ENCODE results near the gene SH2B2.
A peak's percentile ranks its signal among the peaks of the same experiment; 100 is the strongest.
"Not testable (repeated sequence)": the region's sequence is repeated elsewhere in the genome, so short reads cannot be mapped to it uniquely, and the experiment has no call there.

SH2B2 gene

GRCh38 chr7:102294589-102294988 lies 7.9 kb downstream of the SH2B2 start:
- no peak for DNase-seq (ENCODE audit: low read depth)
- TF ChIP-seq CTCF (conservative IDR thresholded peaks at IDR 0.05; ENCODE audit: low read depth, low read length), result no peak

GRCh38 chr7:102295346-102296178 lies 8.9 kb downstream of the SH2B2 start:
- H3K4me3 ChIP-seq (ENCODE audit: low read depth, low read length), result no peak overlapping the region
- DNase-seq (ENCODE audit: low read depth), result no peak
- TF ChIP-seq CTCF (conservative IDR thresholded peaks at IDR 0.05; ENCODE audit: low read depth, low read length), result no peak

More at GRCh38 chr7:102294589-102294988, 7.9 kb downstream of the SH2B2 start:
- no peak overlapping the region for H3K4me3 ChIP-seq (ENCODE audit: low read depth, low read length)

- DNase-seq (ENCODE audit: low read depth), result no peak
- TF ChIP-seq CTCF (conservative IDR thresholded peaks at IDR 0.05; ENCODE audit: low read depth, low read length), result no peak
- H3K4me3 ChIP-seq (ENCODE audit: low read depth, low read length), result no peak overlapping the region
Measured at GRCh38 chr7:102296179-102296438, 9.4 kb downstream of the SH2B2 start.

- TF ChIP-seq CTCF (conservative IDR thresholded peaks at IDR 0.05; ENCODE audit: low read depth, low read length), result no peak
- DNase-seq (ENCODE audit: low read depth), result no peak
- no peak overlapping the region for H3K4me3 ChIP-seq (ENCODE audit: low read depth, low read length)
Measured at GRCh38 chr7:102296514-102296913, 9.8 kb downstream of the SH2B2 start.

GRCh38 chr7:102297487-102298218 lies 11.0 kb downstream of the SH2B2 start:
- DNase-seq (ENCODE audit: low read depth), result no peak
- TF ChIP-seq CTCF (conservative IDR thresholded peaks at IDR 0.05; ENCODE audit: low read depth, low read length), result no peak
- H3K4me3 ChIP-seq (ENCODE audit: low read depth, low read length), result no peak overlapping the region

- H3K4me3 ChIP-seq (ENCODE audit: low read depth, low read length), result no peak overlapping the region
- DNase-seq (ENCODE audit: low read depth), result no peak
- peak; percentile 32 for TF ChIP-seq CTCF (conservative IDR thresholded peaks at IDR 0.05; ENCODE audit: low read depth, low read length)
Measured at GRCh38 chr7:102300643-102301221, 14.1 kb downstream of the SH2B2 start.

GRCh38 chr7:102301367-102301766 lies 14.7 kb downstream of the SH2B2 start:
- H3K4me3 ChIP-seq (ENCODE audit: low read depth, low read length), result not testable (repeated sequence)

More at GRCh38 chr7:102301367-102301766, 14.7 kb downstream of the SH2B2 start:
- not testable (repeated sequence) for DNase-seq (ENCODE audit: low read depth)
